Tibial nerve (tissue), 4 donors: ENCODE results near the gene TMPRSS11D. TPM values are rescaled to one million over a fixed set of nuclear protein-coding genes. Genes with fewer than 3 reads are reported as not detected.

Source experiments
- DNase-seq, 2 donors: peaks; one replicate each; pipeline ENCODE4 v3.0.0-alpha.2; 2019; ENCODE audit warnings: low spot score in 2 of 2
- H3K27ac ChIP-seq, 4 donors: fragments of 200-600 bp; sonication (generic) in 3 of 4; one replicate each; pipeline ENCODE4 v1.5.1; 2017 to 2019; ENCODE audit warnings: mild to moderate bottlenecking in 1 of 4
- H3K27me3 ChIP-seq, 2 donors: fragments of 200-600 bp; sonication (generic) in 1 of 2; one replicate each; pipeline versions ENCODE4 v1.5.1 to v1.6.0; 2017 to 2019
- H3K36me3 ChIP-seq, 3 donors: fragments of 200-600 bp; sonication (generic); one replicate each; pipeline ENCODE4 v1.5.1; 2018 to 2019
- H3K4me1 ChIP-seq, 4 donors: fragments of 200-600 bp; sonication (generic) in 3 of 4; one replicate each; pipeline ENCODE4 v1.5.1; 2017 to 2019
- H3K4me3 ChIP-seq, 4 donors: fragments of 200-600 bp; sonication (generic) in 3 of 4; one replicate each; pipeline ENCODE4 v1.5.1; 2017 to 2019; ENCODE audit warnings: mild to moderate bottlenecking in 1 of 4, moderate library complexity in 1 of 4
- H3K9me3 ChIP-seq, 4 donors: fragments of 200-600 bp; sonication (generic) in 3 of 4; one replicate each; pipeline ENCODE4 v1.5.1; 2017 to 2019
- EP300 ChIP-seq, 2 donors: sonication (generic); formaldehyde crosslinking; IDR thresholded peaks; one replicate each; pipeline ENCODE4 v1.6.1; 2017; ENCODE audit warnings: antibody characterized with exemption in 2 of 2, mild to moderate bottlenecking in 1 of 2
- POLR2A ChIP-seq, 2 donors: fragments of 450-650 bp; IDR thresholded peaks; one replicate each; pipeline ENCODE4 v1.6.1; 2017; ENCODE audit warnings: antibody characterized with exemption in 2 of 2, mild to moderate bottlenecking in 2 of 2, moderate library complexity in 2 of 2
- WGBS, 2 donors: methylation state at CpG; one replicate each; pipeline ENCODE4 v1.1.5; 2018; 5-methylcytosine and 5-hydroxymethylcytosine counted together
- total RNA-seq, 4 donors: library from RNA; depleted of rRNA; stranded (reverse); fragments of >200 nt; gene quantifications; one replicate each; pipeline ENCODE4 v1.1.0, GENCODE V29; 2016
- TF ChIP-seq, protein P1 (sequence below), 5 experiments: fragments of 200-600 bp in 3 of 5; fragments of 450-650 bp in 2 of 5; sonication (generic) in 3 of 5; IDR thresholded peaks; one replicate each; pipeline ENCODE4 v1.5.1; 2016 to 2019; ENCODE audit warnings: antibody characterized with exemption in 5 of 5, mild to moderate bottlenecking in 3 of 5, moderate library complexity in 2 of 5

The TMPRSS11D gene, protein sequence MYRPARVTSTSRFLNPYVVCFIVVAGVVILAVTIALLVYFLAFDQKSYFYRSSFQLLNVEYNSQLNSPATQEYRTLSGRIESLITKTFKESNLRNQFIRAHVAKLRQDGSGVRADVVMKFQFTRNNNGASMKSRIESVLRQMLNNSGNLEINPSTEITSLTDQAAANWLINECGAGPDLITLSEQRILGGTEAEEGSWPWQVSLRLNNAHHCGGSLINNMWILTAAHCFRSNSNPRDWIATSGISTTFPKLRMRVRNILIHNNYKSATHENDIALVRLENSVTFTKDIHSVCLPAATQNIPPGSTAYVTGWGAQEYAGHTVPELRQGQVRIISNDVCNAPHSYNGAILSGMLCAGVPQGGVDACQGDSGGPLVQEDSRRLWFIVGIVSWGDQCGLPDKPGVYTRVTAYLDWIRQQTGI
- total RNA-seq = not detected

DNA sequence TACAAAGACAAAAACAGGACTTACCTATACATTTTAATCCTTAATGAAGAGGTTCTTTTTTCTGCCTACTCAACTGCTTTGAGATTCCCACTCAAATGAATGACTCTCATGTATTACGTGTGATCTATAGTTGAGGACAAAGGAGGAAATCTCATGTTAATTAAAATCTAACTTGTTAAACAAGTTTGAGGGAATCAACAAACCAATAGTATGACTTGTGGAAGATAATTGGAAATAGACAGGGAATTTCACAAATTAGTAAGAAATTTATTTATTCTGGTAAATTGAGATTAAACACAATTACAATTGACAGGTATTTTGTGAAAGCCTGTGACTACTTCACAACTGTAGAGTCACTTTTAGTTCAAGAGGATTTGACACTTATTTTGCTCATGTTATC, at the start of gene TMPRSS11D:
TSS of gene TMPRSS11D (minus strand) at position 101 of the 400 bp plus-strand sequence. CDS start at position 32, 69 bp downstream.
- H3K27me3 ChIP-seq = no peaks in the 10 kb centered on the region
- DNase-seq = no peak
- H3K27ac ChIP-seq = no peak within 1 kb of the TSS
- no peaks in the 10 kb centered on the region for H3K4me1 ChIP-seq
- WGBS, 2 donors = 93 to 95% methylated on average over 1 of the region's 1 CpG
- TF ChIP-seq, protein P1, sequence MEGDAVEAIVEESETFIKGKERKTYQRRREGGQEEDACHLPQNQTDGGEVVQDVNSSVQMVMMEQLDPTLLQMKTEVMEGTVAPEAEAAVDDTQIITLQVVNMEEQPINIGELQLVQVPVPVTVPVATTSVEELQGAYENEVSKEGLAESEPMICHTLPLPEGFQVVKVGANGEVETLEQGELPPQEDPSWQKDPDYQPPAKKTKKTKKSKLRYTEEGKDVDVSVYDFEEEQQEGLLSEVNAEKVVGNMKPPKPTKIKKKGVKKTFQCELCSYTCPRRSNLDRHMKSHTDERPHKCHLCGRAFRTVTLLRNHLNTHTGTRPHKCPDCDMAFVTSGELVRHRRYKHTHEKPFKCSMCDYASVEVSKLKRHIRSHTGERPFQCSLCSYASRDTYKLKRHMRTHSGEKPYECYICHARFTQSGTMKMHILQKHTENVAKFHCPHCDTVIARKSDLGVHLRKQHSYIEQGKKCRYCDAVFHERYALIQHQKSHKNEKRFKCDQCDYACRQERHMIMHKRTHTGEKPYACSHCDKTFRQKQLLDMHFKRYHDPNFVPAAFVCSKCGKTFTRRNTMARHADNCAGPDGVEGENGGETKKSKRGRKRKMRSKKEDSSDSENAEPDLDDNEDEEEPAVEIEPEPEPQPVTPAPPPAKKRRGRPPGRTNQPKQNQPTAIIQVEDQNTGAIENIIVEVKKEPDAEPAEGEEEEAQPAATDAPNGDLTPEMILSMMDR (IDR thresholded peaks at IDR 0.05) = no peak
- TF ChIP-seq EP300 (IDR thresholded peaks at IDR 0.05) (no peak), POLR2A (IDR thresholded peaks at IDR 0.05) (no peak)
- no peak within 1 kb of the TSS for H3K4me3 ChIP-seq
- H3K9me3 ChIP-seq = no peaks in the 10 kb centered on the region
- H3K36me3 ChIP-seq = no peaks in the 10 kb centered on the region

DNA sequence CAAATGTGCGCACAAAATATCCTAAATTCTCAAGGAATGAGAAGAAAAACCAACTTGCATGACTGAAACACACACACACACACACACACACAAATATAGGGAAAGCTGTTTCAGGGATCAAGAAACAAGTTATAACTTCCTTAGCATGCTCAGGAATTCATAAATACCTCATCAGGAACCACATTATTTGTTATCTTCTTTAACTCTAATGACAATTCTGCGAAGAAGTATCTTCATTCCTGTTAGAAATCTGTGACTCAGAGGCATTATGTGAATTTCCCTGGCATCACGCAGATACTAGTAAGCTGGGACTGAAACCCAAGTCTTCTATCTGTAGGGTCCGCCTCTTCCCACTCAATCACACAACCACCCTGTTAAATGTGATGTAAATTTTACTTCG, 49.2 kb upstream of the TMPRSS11D start:
- H3K27me3 ChIP-seq = no peaks in the 10 kb centered on the region
- H3K9me3 ChIP-seq = peaks cover 0 to 5% (median 1%) of the 10 kb centered on the region in 4 donors
- WGBS, 2 donors = 96% methylated on average over 5 of the region's 5 CpGs
- no peak overlapping the region for H3K27ac ChIP-seq
- H3K4me3 ChIP-seq = no peak overlapping the region
- TF ChIP-seq POLR2A (IDR thresholded peaks at IDR 0.05) (no peak), EP300 (IDR thresholded peaks at IDR 0.05) (no peak)
- TF ChIP-seq, protein P1 (IDR thresholded peaks at IDR 0.05) = no peak
- H3K36me3 ChIP-seq = no peaks in the 10 kb centered on the region
- DNase-seq = no peak
- H3K4me1 ChIP-seq = no peaks in the 10 kb centered on the region

DNA sequence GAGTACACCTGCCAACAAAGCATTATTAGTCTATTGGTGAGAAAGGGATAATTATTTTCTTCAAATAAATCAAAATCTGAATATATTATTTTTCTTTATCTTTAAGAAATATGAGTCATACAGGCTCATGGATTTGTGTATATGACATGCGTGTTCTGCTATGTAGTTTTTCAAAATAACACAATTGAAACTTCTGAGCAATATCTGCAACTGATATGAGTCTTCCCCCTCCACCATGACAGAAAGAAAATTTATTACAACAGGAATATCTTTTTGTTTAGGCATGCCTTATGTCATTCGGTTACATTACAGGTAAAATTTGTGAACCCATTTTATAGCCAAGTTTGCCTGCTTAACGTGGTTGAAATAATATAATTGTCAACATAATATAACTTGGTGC, 47.5 kb upstream of the TMPRSS11D start:
- H3K27me3 ChIP-seq = no peaks in the 10 kb centered on the region
- H3K27ac ChIP-seq = no peak overlapping the region
- H3K4me3 ChIP-seq = no peak overlapping the region
- TF ChIP-seq, protein P1 (IDR thresholded peaks at IDR 0.05) = no peak
- TF ChIP-seq POLR2A (IDR thresholded peaks at IDR 0.05) (no peak), EP300 (IDR thresholded peaks at IDR 0.05) (no peak)
- WGBS, 2 donors = 94% methylated on average over 3 of the region's 3 CpGs
- no peaks in the 10 kb centered on the region for H3K9me3 ChIP-seq
- H3K4me1 ChIP-seq = no peaks in the 10 kb centered on the region
- DNase-seq = no peak
- no peaks in the 10 kb centered on the region for H3K36me3 ChIP-seq

DNA sequence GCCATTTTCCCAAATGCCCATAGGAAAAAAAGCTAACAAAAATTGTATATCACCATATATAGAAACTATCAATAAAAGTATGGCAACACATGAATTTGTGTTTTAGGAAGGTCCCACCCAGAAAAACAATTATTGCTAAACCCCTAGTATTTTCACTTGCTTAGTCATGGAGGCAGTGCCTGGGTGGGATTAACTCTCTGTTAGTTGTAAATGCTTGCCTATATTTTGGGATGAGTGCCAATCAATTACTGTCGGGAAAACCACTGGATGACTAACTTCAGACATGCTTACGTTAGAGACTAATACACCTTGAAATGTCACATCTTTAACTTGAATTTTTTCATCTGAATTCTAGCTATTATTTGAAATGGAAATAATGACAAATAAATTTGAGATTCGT, 45.6 kb upstream of the TMPRSS11D start:
- H3K4me1 ChIP-seq = no peaks in the 10 kb centered on the region
- no peaks in the 10 kb centered on the region for H3K9me3 ChIP-seq
- H3K36me3 ChIP-seq = no peaks in the 10 kb centered on the region
- TF ChIP-seq, protein P1 (IDR thresholded peaks at IDR 0.05) = no peak
- no peak for TF ChIP-seq POLR2A (IDR thresholded peaks at IDR 0.05)
- no peak for TF ChIP-seq EP300 (IDR thresholded peaks at IDR 0.05)
- 72 to 79% methylated on average over 3 of the region's 3 CpGs for WGBS, 2 donors
- H3K27me3 ChIP-seq = no peaks in the 10 kb centered on the region
- no peak for DNase-seq
- H3K27ac ChIP-seq = no peak overlapping the region
- H3K4me3 ChIP-seq = no peak overlapping the region

DNA sequence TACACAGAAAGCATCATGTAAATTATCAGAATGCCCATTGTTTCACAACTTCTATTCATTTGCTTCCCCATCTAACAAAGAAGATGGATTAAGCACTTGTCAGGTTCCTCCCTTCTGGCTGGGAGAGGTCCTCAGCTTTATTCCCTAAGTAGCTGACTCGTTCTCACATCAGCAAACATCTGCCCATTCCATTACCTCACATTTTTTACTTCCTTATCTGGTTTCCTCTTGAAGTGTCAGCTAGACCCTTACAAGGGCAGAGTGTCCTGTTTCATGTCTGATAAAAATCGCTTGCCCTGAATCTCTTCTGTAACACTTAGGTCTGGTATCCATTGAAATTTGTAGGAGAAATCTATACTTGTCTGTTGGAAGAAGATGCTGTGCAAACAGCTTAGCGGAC, 44.7 kb upstream of the TMPRSS11D start:
- no peak overlapping the region for H3K27ac ChIP-seq

More for the DNA sequence above, 44.7 kb upstream of the TMPRSS11D start:
- Histone ChIP-seq H3K4me1 (no peaks in the 10 kb centered on the region), H3K9me3 (no peaks in the 10 kb centered on the region), H3K4me3 (no peak overlapping the region), H3K36me3 (no peaks in the 10 kb centered on the region), H3K27me3 (no peaks in the 10 kb centered on the region)
- TF ChIP-seq POLR2A (IDR thresholded peaks at IDR 0.05) (no peak), EP300 (IDR thresholded peaks at IDR 0.05) (no peak)
- TF ChIP-seq, protein P1 (IDR thresholded peaks at IDR 0.05) = no peak
- no peak for DNase-seq
- 50 to 58% methylated on average over 3 of the region's 3 CpGs for WGBS, 2 donors
